ENCODE data around the gene FAM200C. TPM values are rescaled to one million over a fixed set of nuclear protein-coding genes. Genes with fewer than 3 reads are reported as not detected.
A peak's percentile ranks its signal among the peaks of the same experiment; 100 is the strongest.

The FAM200C gene
- 0.61 TPM for polyA plus RNA-seq (2012; ENCODE audit: insufficient read length, low read depth)

DNA sequence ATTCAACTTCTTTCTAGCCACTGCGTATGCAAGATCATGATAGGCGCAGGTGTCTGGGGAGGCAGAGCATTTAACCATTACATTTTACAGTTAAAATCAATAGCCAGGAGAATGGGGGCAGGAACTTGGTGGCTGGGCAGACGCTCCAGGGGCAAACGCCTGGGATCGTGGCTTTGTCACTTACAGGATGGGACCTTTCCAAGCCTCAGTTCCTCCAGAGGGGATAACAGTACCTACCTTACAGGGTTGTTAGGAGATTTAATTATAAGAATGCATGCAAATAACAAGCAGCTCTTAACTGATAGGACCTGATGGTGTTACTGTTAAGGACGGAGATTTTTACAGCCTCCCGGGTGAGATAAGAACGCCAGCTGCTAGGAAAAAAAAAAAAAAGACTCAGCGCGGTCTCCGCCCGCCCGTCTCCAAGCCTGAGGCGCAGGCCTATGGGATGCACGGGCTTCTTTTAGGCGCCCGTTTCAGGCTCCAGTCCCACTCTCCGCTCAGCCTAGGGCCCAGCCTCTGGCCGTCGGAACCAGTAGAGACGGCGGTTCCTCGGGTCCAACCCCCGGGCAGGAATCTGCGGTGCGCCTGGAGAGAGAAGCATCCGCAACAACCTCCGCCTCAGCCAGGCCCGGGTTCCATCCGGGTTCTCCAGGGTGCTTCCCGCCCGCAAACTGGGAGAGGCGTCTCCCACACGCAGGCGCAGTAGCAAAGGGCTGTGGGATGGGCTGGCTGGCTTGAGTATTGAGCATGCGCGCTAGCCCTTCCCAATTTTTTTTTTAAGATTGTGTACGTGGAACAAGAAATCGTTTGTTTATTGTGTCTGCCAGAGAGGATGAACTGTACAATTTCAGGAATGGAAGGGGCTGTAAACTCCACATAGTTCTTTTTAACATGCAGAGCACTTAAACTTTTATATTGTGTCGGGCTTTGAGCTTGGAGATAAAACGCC lies at the start of gene FAM200C:
Gene FAM200C, minus strand, starts transcription at position 653 of the 952 bp plus-strand sequence. CDS start 4,564 bp downstream, outside the sequence.
- 0 out of 2 replicates have a peak, but pooled peaks have one; percentile 9 for TF ChIP-seq SIN3A (IDR thresholded peaks at IDR 0.05; ENCODE audit: borderline replicate concordance, insufficient read depth, low read length)
- TF ChIP-seq, protein P1, sequence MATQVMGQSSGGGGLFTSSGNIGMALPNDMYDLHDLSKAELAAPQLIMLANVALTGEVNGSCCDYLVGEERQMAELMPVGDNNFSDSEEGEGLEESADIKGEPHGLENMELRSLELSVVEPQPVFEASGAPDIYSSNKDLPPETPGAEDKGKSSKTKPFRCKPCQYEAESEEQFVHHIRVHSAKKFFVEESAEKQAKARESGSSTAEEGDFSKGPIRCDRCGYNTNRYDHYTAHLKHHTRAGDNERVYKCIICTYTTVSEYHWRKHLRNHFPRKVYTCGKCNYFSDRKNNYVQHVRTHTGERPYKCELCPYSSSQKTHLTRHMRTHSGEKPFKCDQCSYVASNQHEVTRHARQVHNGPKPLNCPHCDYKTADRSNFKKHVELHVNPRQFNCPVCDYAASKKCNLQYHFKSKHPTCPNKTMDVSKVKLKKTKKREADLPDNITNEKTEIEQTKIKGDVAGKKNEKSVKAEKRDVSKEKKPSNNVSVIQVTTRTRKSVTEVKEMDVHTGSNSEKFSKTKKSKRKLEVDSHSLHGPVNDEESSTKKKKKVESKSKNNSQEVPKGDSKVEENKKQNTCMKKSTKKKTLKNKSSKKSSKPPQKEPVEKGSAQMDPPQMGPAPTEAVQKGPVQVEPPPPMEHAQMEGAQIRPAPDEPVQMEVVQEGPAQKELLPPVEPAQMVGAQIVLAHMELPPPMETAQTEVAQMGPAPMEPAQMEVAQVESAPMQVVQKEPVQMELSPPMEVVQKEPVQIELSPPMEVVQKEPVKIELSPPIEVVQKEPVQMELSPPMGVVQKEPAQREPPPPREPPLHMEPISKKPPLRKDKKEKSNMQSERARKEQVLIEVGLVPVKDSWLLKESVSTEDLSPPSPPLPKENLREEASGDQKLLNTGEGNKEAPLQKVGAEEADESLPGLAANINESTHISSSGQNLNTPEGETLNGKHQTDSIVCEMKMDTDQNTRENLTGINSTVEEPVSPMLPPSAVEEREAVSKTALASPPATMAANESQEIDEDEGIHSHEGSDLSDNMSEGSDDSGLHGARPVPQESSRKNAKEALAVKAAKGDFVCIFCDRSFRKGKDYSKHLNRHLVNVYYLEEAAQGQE (IDR thresholded peaks at IDR 0.05; ENCODE audit: insufficient read depth in 1 of 2, low read depth in 2 of 2, low read length in 2 of 2), result no peak
- peak; percentile 96 for TF ChIP-seq POLR2AphosphoS5 (IDR thresholded peaks at IDR 0.05; ENCODE audit: low read depth, low read length)
- TF ChIP-seq TAF1 (IDR thresholded peaks at IDR 0.05; ENCODE audit: borderline replicate concordance, insufficient read depth, low read length), result peak; percentile 52; the same call in 1 of the 2 replicates

DNA sequence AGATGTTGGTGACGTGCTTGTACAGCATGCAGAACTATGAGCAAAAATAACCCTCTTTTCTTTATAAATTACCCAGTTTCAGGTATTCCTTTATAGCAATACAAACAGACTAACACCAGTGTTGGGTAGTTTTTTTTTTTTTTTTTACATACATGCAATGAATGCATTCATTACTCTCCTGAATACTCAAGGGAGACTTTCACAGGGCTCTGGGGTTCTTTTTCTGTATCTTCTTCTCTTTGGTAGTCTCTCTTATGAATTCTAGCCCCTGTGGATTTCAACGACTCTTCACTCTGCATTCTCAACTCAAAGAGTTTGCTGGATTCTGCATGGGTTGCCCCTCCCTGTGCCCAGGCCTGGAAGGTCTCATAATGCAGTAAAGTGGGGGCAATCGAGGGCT lies 49.6 kb upstream of the FAM200C start:
- TF ChIP-seq FOXP2 (optimal IDR thresholded peaks at IDR 0.05; ENCODE audit: borderline replicate concordance, extremely low read depth, extremely low read length, insufficient read depth), result no peak
- TF ChIP-seq SIN3A (IDR thresholded peaks at IDR 0.05; ENCODE audit: borderline replicate concordance, insufficient read depth, low read length), result no peak
- no peak for TF ChIP-seq TAF1 (IDR thresholded peaks at IDR 0.05; ENCODE audit: borderline replicate concordance, insufficient read depth, low read length)
- TF ChIP-seq, protein P1 (IDR thresholded peaks at IDR 0.05; ENCODE audit: insufficient read depth in 1 of 2, low read depth in 2 of 2, low read length in 2 of 2), result no peak
- no peak for TF ChIP-seq POLR2AphosphoS5 (IDR thresholded peaks at IDR 0.05; ENCODE audit: low read depth, low read length)

DNA sequence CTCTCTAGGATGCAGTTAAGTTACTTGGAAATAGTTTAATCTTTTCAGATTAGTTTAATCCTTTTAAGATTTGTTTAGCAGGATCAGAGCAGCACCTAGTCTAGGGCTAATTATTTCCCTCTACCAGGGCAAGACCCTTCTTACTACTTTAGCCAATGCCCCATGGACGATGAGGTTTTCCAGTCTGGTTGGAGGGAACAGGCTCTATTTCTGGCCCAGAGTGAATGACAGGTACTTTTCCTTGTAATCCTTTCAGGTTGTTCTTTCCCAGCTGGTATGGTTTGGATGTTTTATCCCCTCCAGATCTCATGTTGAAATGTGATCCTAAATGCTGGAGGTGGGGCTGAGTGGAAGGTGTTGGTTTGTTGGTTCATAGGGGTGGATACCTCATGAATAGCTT lies 49.0 kb upstream of the FAM200C start:
- TF ChIP-seq TAF1 (IDR thresholded peaks at IDR 0.05; ENCODE audit: borderline replicate concordance, insufficient read depth, low read length), result no peak
- no peak for TF ChIP-seq FOXP2 (optimal IDR thresholded peaks at IDR 0.05; ENCODE audit: borderline replicate concordance, extremely low read depth, extremely low read length, insufficient read depth)
- TF ChIP-seq SIN3A (IDR thresholded peaks at IDR 0.05; ENCODE audit: borderline replicate concordance, insufficient read depth, low read length), result no peak
- TF ChIP-seq, protein P1 (IDR thresholded peaks at IDR 0.05; ENCODE audit: insufficient read depth in 1 of 2, low read depth in 2 of 2, low read length in 2 of 2), result no peak
- TF ChIP-seq POLR2AphosphoS5 (IDR thresholded peaks at IDR 0.05; ENCODE audit: low read depth, low read length), result no peak

DNA sequence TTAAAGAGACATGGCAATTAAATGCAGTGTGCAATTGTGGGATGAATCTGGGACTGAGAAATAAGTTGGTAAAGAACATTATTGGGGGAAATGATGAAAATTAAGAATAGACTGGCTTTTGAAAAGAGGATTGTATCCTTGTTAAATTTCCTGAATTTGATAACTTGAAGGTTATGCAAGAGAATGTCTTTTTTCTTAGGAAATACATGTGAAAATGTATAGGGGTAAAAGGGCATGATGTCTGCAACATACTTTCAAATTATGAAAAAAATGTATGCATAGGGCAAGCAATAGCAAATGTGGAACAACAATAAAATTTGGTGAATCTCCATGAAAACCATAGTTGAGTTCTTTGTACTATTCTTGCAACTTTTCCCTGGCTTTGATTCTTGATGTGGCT lies 45.9 kb upstream of the FAM200C start:
- TF ChIP-seq FOXP2 (optimal IDR thresholded peaks at IDR 0.05; ENCODE audit: borderline replicate concordance, extremely low read depth, extremely low read length, insufficient read depth) (no peak), POLR2AphosphoS5 (IDR thresholded peaks at IDR 0.05; ENCODE audit: low read depth, low read length) (no peak), SIN3A (IDR thresholded peaks at IDR 0.05; ENCODE audit: borderline replicate concordance, insufficient read depth, low read length) (no peak), TAF1 (IDR thresholded peaks at IDR 0.05; ENCODE audit: borderline replicate concordance, insufficient read depth, low read length) (no peak)
- TF ChIP-seq, protein P1 (IDR thresholded peaks at IDR 0.05; ENCODE audit: insufficient read depth in 1 of 2, low read depth in 2 of 2, low read length in 2 of 2), result no peak

Data from PFSK-1 (cell line).